Left renal cortex interstitium (tissue), 4 donors: ENCODE measurements around the gene KAZN. TPM values are rescaled to one million over a fixed set of nuclear protein-coding genes. Genes with fewer than 3 reads are reported as not detected.
"Not testable (repeated sequence)": the region's sequence is repeated elsewhere in the genome, so short reads cannot be mapped to it uniquely, and the experiment has no call there.

Experiments used
- DNase-seq, 4 donors: peaks; one replicate each; pipeline ENCODE4 v3.0.0-alpha.2; 2013; ENCODE audit warnings: low read depth in 4 of 4, low spot score in 2 of 4, missing footprints in 1 of 4
- polyA plus RNA-seq, 4 donors: library from polyadenylated mRNA; unstranded; fragments of 120-200 nt; gene quantifications; one replicate each; pipeline ENCODE4 v1.2.1, GENCODE V29; 2013; ENCODE audit not compliant: insufficient read length in 4 of 4

KAZN gene
- 10 to 100 TPM; 33.0 to 47.4 (median 37.7) TPM for polyA plus RNA-seq

DNA sequence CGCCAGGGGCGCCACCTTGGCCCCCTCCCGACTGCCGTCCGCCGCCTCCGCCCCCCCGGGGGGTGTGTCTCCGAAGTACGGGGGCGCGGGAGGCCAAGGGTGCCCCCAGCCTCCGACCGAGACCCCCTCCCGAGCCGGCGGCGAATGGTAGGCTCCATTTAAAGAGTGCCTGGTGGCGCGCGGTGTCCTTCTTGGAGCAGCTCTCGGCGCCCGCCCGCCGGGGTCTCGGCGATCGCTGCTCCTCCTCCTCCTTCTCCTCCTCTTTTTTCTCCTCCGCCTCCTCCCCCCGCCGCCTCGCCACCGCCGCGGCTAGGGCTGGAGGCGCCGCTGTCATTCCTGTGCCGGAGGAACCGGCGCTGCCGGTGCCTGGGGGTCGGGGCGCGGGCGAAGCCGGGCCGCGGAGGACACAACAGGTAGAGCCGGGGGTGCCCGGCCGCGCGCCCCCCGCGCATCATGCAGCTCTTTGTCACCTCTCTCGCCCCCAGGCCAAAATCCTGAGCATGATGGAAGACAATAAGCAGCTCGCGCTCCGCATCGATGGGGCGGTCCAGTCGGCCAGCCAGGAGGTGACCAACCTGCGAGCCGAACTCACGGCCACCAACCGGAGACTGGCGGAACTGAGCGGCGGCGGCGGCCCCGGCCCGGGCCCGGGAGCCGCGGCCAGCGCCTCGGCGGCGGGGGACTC, at the start of gene KAZN:
KAZN (plus strand) TSS at position 188 of the 685 bp plus-strand sequence.
- DNase-seq: peak in 2 of 4 donors; percentile 49 to 53

DNA sequence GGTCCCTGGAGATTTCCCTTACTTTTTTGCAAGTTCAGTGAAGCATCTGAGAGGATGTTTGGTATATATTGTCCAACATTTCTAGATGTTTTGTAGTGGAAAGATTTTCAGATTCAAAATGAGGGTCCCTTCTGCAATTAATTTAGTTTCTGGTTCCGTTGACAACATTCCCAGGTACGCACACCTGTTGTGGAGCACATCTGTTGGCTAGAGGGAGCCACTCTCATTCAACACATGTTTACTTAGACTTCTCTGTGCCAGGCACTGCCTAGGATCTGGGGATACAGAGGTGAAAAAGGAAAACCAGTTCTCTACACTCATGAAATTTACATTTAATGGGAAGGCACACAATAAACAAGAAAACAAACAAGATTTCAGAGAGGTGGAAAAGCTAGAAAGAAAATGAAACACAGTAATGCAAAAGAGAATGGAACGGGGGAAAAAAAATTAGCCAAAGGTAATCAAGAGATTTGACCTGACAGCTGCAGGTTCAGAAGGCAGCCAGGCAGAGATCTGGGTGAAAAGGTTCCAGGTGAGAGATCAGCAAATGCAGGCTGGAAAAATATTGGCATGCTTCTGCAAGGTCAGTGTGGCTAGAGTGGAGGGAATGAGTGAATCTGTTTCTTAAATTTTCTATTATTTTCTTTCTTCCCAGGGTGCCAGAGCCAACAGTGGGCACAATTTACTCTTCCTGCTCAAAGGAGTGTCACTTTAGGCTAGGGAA, 48.4 kb upstream of the KAZN start:
- DNase-seq: no peak

- no peak for DNase-seq
Observed at GRCh38 chr1:14551386-14551785, 47.1 kb upstream of the KAZN start.

- no peak for DNase-seq
Observed at GRCh38 chr1:14552246-14552965, 46.1 kb upstream of the KAZN start.

GRCh38 chr1:14553711-14554110, 44.8 kb upstream of the KAZN start:
- peak in 3 of 4 donors; percentile 42 to 62 (median 58) for DNase-seq

DNA sequence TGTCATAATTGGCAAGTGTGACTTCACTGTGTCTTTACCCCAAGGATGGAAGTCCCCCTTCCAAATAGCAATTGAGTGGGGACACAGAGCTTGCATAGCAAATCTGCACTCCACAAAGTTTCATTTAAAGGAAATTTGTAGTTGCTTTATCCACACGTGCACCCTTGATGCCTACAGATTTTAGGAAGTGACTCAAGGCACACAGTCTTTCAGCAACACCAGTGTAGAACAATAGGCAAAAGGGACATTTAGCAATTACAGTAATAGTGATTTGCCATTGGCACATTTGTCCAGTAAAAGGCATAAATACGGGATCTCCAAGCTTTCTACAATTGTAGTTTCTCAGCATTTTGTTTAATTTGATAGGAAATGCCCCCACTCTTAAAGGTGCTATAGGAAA, 43.4 kb upstream of the KAZN start:
- DNase-seq: no peak

DNA sequence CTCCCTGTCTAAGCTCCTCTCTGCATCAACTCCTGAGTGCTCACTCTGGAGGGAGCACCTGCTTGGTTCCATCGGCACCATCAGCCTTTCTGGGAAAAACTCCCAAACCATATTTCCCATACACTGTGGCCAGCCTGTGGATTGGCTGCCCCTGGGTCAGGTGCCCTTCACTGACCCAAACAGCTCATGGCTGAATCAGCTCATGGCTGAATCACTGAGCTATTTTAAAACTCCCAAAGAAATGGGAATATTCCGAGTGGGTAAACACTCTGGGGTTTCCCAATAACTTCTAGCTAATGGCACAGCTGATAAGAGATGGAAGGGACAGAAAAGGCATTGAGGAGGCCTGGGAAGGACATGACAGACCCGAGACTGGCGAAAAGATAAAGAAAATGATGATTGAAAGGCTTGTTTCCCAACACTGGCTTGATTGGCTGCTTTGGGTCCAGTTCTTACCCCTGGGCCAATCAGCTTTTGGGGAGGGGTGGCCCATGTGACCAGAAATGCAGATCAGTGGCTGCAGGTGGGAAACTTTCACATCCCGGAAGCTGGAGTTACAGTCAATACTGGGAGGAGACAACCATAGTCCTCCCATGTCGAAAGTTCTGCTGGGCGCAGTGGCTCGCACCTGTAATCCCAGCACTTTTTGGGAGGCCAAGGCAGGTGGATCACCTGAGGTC, 37.3 kb upstream of the KAZN start:
- DNase-seq: no peak

DNA sequence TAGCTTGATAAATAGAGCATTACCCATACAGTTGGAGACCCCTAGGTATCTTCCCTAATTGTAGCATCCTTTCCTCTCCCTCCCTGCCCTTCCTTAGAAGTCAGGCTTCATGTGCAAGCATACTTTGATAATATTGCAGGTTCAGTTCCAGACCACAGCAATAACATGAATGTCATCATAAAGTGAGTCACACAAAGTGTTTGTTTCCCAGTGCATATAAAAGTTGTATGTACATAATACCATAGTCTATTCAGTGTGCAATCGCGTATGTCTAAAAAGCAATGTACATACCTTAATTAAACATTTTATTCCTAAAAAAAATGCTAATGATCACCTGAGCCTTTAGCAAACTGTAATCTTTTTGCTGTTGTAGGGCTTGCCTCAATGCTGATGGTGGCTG, 33.4 kb upstream of the KAZN start:
- no peak for DNase-seq

DNA sequence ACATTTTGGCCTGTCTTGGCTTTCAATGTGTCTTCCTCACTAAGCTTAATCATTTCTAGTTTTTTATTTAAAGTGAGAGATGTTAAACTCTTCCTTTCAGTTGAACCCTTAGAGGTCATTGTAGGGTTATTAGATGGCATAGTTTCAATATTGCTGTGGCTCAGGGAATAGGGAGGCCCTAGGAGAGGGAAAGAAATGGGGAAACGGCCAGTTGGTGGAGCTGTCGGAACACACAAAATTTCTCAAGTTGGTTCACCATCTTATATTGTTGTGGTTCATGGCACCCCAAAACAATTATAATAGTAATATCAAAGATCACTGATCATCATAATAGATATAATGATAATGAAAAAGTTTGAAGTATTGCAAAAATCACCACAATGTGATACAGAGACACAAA, 31.4 kb upstream of the KAZN start:
- DNase-seq: no peak

DNA sequence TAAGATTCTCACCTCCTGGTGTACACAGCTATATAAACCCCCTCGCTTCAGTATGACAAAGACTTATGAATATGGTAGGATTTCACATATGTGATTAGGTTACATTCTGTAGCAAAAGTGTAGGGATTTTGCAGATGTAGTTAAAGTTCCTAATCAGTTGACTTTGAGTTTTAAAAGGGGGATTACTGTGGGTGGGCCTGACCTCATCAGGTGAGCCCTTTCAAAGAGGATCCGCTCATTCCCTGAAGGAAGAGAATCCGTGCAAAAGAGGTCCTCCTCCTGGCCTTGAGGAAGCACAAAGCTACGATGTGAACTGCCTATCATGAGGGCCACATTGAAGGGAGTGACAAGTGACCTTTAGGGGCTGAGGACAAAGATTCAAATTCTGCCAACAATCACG, 30.6 kb upstream of the KAZN start:
- no peak for DNase-seq

- no peak for DNase-seq
Observed at GRCh38 chr1:14568716-14569355, 29.6 kb upstream of the KAZN start.

DNA sequence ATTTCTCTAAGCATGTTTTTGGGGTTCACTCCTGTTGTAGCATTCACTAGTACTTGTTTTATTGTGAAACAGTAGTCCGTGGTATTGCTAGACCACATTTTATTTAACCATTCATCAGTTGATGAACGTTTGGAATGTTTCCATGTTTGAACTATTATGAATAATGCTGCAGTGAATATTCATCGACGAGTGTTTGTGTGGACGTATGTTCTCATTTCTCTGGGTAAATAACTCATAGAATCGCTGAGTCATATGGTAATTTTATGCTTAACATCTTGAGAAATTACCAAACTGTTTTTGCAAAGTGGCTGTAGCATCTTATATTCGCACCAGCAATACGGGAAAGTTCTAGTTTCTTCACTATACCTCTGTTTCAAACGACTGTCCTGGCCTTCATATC, 28.0 kb upstream of the KAZN start:
- DNase-seq: no peak

GRCh38 chr1:14571810-14572767, 26.4 kb upstream of the KAZN start:
- DNase-seq: no peak

GRCh38 chr1:14572861-14573260, 25.6 kb upstream of the KAZN start:
- DNase-seq: no peak

- no peak for DNase-seq
Observed at GRCh38 chr1:14576155-14576554, 22.3 kb upstream of the KAZN start.

DNA sequence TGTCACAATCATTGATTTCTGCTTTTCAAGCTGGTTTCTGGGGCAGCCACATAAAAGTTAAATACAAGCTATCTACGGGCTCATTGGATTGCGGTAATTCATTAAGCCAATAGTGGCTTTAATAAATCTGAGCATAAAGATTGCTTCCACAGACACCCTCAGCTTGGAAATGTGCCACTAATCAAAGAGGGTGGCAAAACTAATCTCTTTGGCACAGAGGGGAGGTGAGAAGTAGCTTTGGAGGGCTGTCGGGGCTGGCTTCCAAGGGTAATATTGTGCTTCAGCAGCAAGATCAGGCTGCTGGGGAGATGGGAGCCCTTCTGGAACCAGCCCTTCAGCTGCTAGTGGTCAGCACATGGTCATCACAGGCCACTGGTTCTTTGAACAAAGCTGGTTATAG, 21.2 kb upstream of the KAZN start:
- DNase-seq: no peak

DNA sequence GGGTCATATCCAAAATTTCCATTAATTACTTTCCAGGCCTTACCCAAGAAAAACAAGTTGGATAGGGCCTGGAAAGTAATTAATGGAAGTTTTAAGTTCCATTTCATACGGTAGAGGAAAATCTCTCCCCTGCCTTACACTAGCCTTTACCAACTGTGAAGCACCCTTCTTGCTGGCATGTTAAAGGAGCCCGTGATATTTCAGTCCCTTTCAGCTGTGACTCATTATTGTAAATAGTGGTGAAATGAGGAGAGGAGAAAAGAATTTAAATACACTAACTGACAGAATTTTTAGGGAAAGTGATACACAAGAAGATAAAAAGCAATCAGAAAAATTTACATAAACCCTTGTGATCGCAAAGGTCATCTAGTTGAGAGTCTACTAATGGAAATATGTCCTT, 20.3 kb upstream of the KAZN start:
- DNase-seq: no peak

- not testable (repeated sequence) for DNase-seq
Observed at GRCh38 chr1:14580295-14580694, 18.2 kb upstream of the KAZN start.

GRCh38 chr1:14580986-14581385, 17.5 kb upstream of the KAZN start:
- DNase-seq: no peak
